OCI-LY7 (cell line): Measurements from ENCODE around the gene PTPRE.

ENCODE experiments used
- CTCF ChIP-seq: fragments of 200-600 bp; sonication (generic); conservative IDR thresholded peaks from 2 replicates; pipeline ENCODE4 v1.5.1; 2014; ENCODE audit warnings: mild to moderate bottlenecking, antibody characterized with exemption, low read length, moderate library complexity, mixed read lengths
- EZH2phosphoT487 ChIP-seq: fragments of 200-600 bp; sonication (generic); IDR thresholded peaks from 2 replicates; pipeline ENCODE4 v1.6.1; 2018; ENCODE audit warnings: low read depth, borderline replicate concordance, mild to moderate bottlenecking, mixed run types, antibody characterized with exemption, low read length, moderate library complexity, mixed read lengths

DNA sequence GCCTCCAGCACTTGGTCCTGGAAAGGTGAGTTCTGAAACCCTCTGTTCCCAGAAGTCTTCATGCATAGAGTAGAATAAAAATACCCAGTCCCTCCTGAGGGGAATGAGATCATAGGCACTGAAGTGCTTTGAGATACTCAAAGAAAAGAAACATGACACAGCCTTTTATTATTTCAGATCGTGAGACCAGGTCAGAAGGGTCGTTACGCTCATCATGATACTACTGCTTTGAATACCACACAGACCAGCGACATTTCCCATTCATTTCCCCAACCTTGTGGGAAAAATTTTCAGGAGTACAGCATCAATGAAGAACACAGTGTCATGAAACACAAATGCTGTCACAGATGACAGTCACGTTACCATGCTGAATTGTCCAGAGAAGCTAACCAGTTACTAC lies 29.2 kb upstream of the PTPRE start:
- TF ChIP-seq CTCF (no peak), EZH2phosphoT487 (no peak)
